ENCODE data around the gene ARHGAP44. TPM values are rescaled to one million over a fixed set of nuclear protein-coding genes. Genes with fewer than 3 reads are reported as not detected.

Gene ARHGAP44
- total and polyA plus RNA-seq, 2 donors (not counting 1 experiment from before 2014, with no cell fraction given): 0.78 to 11.6 TPM

GRCh38 chr17:13001991-13002615 is 212.8 kb downstream of the ARHGAP44 start:
- no peak overlapping the region for H3K27ac Mint-ChIP-seq
- H3K4me3 Mint-ChIP-seq: no peak overlapping the region
- H3K4me3 ChIP-seq (ENCODE audit: control extremely low read depth in 1 of 5, extremely low read depth in 1 of 5, insufficient read depth in 1 of 5, low read depth in 2 of 5, low read length in 4 of 5): no peak overlapping the region
- no peaks in the 10 kb centered on the region for H3K9me3 ChIP-seq (ENCODE audit: control extremely low read depth in 1 of 3, control insufficient read depth in 2 of 3, insufficient read depth in 1 of 3, low read length in 2 of 3)
- H3K27me3 Mint-ChIP-seq: no peaks in the 10 kb centered on the region
- TF ChIP-seq CTCF (IDR thresholded peaks at IDR 0.05): no peak
- TF ChIP-seq EZH2 (IDR thresholded peaks at IDR 0.05; ENCODE audit: borderline replicate concordance, insufficient read depth, low read depth, low read length, poor library complexity, severe bottlenecking): no peak
- no peak overlapping the region for H3K9ac ChIP-seq (ENCODE audit: low read length)
- H3K4me2 ChIP-seq (replicated peaks; ENCODE audit: low read depth, low read length, poor library complexity, severe bottlenecking): no peak overlapping the region
- H3K79me2 ChIP-seq (ENCODE audit: control insufficient read depth, insufficient read depth, low read length): peaks cover 6% of the 10 kb centered on the region
- H3K36me3 ChIP-seq (replicated peaks in 1 of 2; ENCODE audit: control extremely low read depth in 1 of 2, control insufficient read depth in 1 of 2, extremely low read depth in 1 of 2, insufficient read depth in 2 of 2, low read length in 1 of 2): peaks cover 17 to 80% of the 10 kb centered on the region in 2 experiments
- ATAC-seq (ENCODE audit: low read depth) (no peak), DNase-seq (no peak)
- WGBS (ENCODE audit: insufficient coverage): 97% methylated on average over 15 of the region's 15 CpGs
- H3K27ac ChIP-seq (ENCODE audit: low read length in 2 of 2): no peak overlapping the region
- no peaks in the 10 kb centered on the region for H3K27me3 ChIP-seq (replicated peaks in 1 of 4; ENCODE audit: control extremely low read depth in 1 of 4, control insufficient read depth in 3 of 4, insufficient read depth in 4 of 4, low read length in 3 of 4)
- H4K20me1 ChIP-seq (ENCODE audit: control insufficient read depth, insufficient read depth, low read length, poor library complexity, severe bottlenecking): peaks cover 7% of the 10 kb centered on the region
- H3K4me1 ChIP-seq (ENCODE audit: control insufficient read depth in 2 of 2, insufficient read depth in 2 of 2, low read length in 2 of 2): no peaks in the 10 kb centered on the region
- H3K9me3 Mint-ChIP-seq (ENCODE audit: insufficient read depth): no peaks in the 10 kb centered on the region
- ChIA-PET CTCF (interaction anchor here (0.9 to 6.7 kb wide), 17 partner anchors 9 to 748 kb away, joined by 3 to 41 read pairs (median 5); partner anchors contain the start of gene ELAC2), POLR2A (no interaction called here)
- no peak overlapping the region for H2AFZ ChIP-seq (ENCODE audit: insufficient read depth, low read depth, low read length, poor library complexity, severe bottlenecking)
- no peaks in the 10 kb centered on the region for H3K4me1 Mint-ChIP-seq
- intact Hi-C loops (cut with micrococcal nuclease): loop anchor here (2.0 to 5.0 kb wide), 2 partner anchors 330 to 821 kb away; no protein-coding TSS in a partner anchor

Data from B cell (primary cell).